GM23338 (cell line): ENCODE measurements around the gene VMO1. TPM values are rescaled to one million over a fixed set of nuclear protein-coding genes. Genes with fewer than 3 reads are reported as not detected.

Experiments
- EZH2 ChIP-seq: fragments of 200-600 bp; sonication (generic); IDR thresholded peaks from one replicate; pipeline ENCODE4 v1.8.0; 2017; ENCODE audit warnings: antibody characterized with exemption, mild to moderate bottlenecking, low read depth; ENCODE audit not compliant: unreplicated experiment
- EZH2phosphoT487 ChIP-seq: fragments of 200-600 bp; sonication (generic); IDR thresholded peaks from one replicate; pipeline ENCODE4 v1.8.1; 2018; ENCODE audit warnings: antibody characterized with exemption; ENCODE audit not compliant: unreplicated experiment
- polyA plus RNA-seq: library from polyadenylated mRNA; unstranded; fragments of >200 nt; fragmentation: Nextera tagmentation; extraction: Ambion mirVana; gene quantifications from 2 replicates; pipeline ENCODE4 v1.2.1, GENCODE V29; 2016
- total RNA-seq: library from RNA; depleted of rRNA; stranded (reverse); fragments of >200 nt; shearing (Covaris generic); gene quantifications from 2 replicates; pipeline ENCODE4 v1.2.3, GENCODE V29; 2014
- TF ChIP-seq, protein P1 (sequence below): fragments of 250-450 bp; sonication (Bioruptor Pico); IDR thresholded peaks from 2 replicates; pipeline ENCODE4 v1.5.0; 2020; ENCODE audit warnings: mild to moderate bottlenecking, moderate library complexity
- TF ChIP-seq, protein P2 (sequence below): IDR thresholded peaks from one replicate; pipeline ENCODE4 v1.6.1; 2018; ENCODE audit warnings: antibody characterized with exemption; ENCODE audit not compliant: unreplicated experiment

The VMO1 gene
- total and polyA plus RNA-seq, 2 experiments from 2014 or later = 0.38 to 0.47 TPM

DNA sequence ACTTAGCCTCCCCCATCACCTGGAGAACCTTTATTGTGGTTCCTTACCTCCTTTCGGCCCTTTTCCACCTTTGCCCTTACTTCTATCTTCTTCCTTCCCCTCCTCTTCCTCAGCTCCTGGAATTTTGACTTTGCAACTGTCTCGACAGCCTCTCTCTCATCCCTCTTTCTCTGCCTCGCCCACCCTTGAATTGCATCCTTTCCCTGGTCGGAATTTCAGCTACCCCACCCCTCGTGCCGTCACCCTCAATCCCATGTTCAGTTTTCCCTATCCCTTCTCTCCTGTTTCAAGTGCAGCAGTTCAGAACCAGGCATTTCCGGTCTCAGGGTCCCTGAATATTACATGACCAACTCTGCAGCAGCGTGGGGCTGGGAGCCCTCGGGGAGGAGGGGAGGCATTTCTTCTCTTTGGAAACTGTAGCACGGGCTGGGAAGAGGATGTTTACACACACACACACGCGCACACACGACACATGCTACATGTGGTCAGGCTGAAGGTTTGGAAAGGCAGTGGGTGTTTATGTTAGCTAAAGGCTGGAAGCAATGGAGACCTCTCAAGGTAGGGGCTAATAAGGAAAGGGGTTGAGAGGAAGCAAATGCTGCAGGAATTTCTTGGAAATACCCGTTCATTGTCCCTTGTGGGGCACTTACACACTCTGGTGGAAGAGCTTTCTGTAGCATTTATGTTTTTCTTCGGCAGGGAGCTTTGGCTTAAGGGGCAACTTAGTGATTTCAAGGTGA, 47.9 kb upstream of the VMO1 start (continued):
- TF ChIP-seq, protein P1, sequence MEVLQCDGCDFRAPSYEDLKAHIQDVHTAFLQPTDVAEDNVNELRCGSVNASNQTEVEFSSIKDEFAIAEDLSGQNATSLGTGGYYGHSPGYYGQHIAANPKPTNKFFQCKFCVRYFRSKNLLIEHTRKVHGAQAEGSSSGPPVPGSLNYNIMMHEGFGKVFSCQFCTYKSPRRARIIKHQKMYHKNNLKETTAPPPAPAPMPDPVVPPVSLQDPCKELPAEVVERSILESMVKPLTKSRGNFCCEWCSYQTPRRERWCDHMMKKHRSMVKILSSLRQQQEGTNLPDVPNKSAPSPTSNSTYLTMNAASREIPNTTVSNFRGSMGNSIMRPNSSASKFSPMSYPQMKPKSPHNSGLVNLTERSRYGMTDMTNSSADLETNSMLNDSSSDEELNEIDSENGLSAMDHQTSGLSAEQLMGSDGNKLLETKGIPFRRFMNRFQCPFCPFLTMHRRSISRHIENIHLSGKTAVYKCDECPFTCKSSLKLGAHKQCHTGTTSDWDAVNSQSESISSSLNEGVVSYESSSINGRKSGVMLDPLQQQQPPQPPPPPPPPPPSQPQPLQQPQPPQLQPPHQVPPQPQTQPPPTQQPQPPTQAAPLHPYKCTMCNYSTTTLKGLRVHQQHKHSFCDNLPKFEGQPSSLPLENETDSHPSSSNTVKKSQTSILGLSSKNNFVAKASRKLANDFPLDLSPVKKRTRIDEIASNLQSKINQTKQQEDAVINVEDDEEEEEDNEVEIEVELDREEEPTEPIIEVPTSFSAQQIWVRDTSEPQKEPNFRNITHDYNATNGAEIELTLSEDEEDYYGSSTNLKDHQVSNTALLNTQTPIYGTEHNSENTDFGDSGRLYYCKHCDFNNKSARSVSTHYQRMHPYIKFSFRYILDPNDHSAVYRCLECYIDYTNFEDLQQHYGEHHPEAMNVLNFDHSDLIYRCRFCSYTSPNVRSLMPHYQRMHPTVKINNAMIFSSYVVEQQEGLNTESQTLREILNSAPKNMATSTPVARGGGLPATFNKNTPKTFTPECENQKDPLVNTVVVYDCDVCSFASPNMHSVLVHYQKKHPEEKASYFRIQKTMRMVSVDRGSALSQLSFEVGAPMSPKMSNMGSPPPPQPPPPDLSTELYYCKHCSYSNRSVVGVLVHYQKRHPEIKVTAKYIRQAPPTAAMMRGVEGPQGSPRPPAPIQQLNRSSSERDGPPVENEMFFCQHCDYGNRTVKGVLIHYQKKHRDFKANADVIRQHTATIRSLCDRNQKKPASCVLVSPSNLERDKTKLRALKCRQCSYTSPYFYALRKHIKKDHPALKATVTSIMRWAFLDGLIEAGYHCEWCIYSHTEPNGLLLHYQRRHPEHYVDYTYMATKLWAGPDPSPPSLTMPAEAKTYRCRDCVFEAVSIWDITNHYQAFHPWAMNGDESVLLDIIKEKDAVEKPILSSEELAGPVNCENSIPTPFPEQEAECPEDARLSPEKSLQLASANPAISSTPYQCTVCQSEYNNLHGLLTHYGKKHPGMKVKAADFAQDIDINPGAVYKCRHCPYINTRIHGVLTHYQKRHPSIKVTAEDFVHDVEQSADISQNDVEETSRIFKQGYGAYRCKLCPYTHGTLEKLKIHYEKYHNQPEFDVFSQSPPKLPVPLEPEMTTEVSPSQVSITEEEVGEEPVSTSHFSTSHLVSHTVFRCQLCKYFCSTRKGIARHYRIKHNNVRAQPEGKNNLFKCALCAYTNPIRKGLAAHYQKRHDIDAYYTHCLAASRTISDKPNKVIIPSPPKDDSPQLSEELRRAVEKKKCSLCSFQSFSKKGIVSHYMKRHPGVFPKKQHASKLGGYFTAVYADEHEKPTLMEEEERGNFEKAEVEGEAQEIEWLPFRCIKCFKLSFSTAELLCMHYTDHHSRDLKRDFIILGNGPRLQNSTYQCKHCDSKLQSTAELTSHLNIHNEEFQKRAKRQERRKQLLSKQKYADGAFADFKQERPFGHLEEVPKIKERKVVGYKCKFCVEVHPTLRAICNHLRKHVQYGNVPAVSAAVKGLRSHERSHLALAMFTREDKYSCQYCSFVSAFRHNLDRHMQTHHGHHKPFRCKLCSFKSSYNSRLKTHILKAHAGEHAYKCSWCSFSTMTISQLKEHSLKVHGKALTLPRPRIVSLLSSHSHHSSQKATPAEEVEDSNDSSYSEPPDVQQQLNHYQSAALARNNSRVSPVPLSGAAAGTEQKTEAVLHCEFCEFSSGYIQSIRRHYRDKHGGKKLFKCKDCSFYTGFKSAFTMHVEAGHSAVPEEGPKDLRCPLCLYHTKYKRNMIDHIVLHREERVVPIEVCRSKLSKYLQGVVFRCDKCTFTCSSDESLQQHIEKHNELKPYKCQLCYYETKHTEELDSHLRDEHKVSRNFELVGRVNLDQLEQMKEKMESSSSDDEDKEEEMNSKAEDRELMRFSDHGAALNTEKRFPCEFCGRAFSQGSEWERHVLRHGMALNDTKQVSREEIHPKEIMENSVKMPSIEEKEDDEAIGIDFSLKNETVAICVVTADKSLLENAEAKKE = no peak
- no peak for TF ChIP-seq EZH2
- no peak for TF ChIP-seq EZH2phosphoT487
- TF ChIP-seq, protein P2, sequence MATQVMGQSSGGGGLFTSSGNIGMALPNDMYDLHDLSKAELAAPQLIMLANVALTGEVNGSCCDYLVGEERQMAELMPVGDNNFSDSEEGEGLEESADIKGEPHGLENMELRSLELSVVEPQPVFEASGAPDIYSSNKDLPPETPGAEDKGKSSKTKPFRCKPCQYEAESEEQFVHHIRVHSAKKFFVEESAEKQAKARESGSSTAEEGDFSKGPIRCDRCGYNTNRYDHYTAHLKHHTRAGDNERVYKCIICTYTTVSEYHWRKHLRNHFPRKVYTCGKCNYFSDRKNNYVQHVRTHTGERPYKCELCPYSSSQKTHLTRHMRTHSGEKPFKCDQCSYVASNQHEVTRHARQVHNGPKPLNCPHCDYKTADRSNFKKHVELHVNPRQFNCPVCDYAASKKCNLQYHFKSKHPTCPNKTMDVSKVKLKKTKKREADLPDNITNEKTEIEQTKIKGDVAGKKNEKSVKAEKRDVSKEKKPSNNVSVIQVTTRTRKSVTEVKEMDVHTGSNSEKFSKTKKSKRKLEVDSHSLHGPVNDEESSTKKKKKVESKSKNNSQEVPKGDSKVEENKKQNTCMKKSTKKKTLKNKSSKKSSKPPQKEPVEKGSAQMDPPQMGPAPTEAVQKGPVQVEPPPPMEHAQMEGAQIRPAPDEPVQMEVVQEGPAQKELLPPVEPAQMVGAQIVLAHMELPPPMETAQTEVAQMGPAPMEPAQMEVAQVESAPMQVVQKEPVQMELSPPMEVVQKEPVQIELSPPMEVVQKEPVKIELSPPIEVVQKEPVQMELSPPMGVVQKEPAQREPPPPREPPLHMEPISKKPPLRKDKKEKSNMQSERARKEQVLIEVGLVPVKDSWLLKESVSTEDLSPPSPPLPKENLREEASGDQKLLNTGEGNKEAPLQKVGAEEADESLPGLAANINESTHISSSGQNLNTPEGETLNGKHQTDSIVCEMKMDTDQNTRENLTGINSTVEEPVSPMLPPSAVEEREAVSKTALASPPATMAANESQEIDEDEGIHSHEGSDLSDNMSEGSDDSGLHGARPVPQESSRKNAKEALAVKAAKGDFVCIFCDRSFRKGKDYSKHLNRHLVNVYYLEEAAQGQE = no peak
